Activated naive CD8-positive, alpha-beta T cell treated with anti-CD3 and anti-CD28 coated beads, Interleukin-2, amount 10 ng/mL, durations not matched to agents 7 days and 5 days (primary cell): ENCODE results near the gene MOSMO. TPM values are rescaled to one million over a fixed set of nuclear protein-coding genes. Genes with fewer than 3 reads are reported as not detected.
"Not testable (repeated sequence)": the region's sequence is repeated elsewhere in the genome, so short reads cannot be mapped to it uniquely, and the experiment has no call there.

Experiments used
- ATAC-seq: fragments of 150-1000 bp; cut with Tn5 transposase; one replicate; pipeline ENCODE4 v1.10.0; 2021; ENCODE audit warnings: low read depth, moderate library complexity
- POLR2A ChIA-PET: fragments of 350-600 bp; sonication (Branson Sonifier 250); formaldehyde crosslinking; loops from one replicate; lab custom pipeline; 2021; ENCODE audit warnings: antibody characterized with exemption; lab: Charles Lee
- DNase-seq: peaks from one replicate; pipeline ENCODE4 v3.0.0; 2021
- H3K27ac Mint-ChIP-seq: one replicate; pipeline ENCODE4 v1.8.0; 2022; ENCODE audit warnings: mild to moderate bottlenecking, mixed read lengths
- H3K27me3 Mint-ChIP-seq: one replicate; pipeline ENCODE4 v1.8.0; 2022; ENCODE audit warnings: mild to moderate bottlenecking, moderate library complexity, mixed read lengths
- H3K36me3 Mint-ChIP-seq: one replicate; pipeline ENCODE4 v1.8.0; 2021; ENCODE audit warnings: mild to moderate bottlenecking, mixed read lengths
- H3K4me1 Mint-ChIP-seq: one replicate; pipeline ENCODE4 v1.8.0; 2021; ENCODE audit warnings: mixed read lengths
- H3K4me3 Mint-ChIP-seq: one replicate; pipeline ENCODE4 v1.8.0; 2022; ENCODE audit warnings: mild to moderate bottlenecking, moderate library complexity, mixed read lengths
- H3K9me3 Mint-ChIP-seq: one replicate; pipeline ENCODE4 v1.8.0; 2021; ENCODE audit warnings: mixed read lengths
- total RNA-seq, 2 experiments: library from RNA; stranded (reverse); gene quantifications; one replicate each; pipeline ENCODE4 v1.2.3, GENCODE V29; 2021

MOSMO gene
- total RNA-seq, 2 experiments from 2014 or later: 11.6 to 14.7 TPM

DNA sequence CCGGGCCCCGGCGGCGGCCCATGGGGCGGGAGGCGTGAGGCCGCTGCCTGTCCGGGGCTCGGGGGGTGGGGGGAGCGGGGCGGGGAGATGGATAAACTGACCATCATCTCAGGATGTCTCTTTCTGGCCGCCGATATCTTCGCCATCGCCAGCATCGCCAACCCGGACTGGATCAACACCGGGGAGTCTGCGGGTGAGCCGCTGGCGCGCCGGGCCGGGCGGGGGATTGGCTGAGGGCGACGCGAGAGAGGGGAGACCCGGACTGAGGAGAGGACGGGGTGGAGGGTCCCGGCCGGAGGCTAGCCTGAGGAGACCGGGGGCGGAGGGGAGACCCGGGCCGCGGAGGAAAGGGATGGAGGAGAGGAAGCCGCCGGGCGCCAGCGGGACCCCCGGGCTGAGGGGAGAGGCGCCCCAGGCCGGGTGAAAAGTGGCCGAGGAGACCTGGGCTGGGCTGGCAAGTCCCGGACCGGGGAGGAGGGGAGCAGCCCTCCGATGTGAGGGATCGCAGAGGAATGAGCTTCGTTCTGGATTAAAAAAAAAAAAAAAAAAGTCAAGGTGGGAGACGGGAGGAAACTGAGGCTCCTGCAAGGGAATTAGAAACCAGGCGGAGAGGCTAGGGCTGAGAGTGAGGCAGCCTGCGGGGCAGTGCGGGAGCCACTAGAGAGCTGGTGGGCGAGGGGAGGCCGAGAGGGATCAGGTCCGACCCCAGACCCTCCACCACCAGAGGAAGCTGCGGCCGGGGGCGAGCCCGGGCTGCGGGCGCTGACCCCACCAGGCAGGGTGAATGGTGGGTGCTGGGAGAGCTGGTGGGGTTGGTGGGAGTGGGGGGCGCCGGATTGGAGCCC lies 526 bp downstream of the MOSMO start:
- Mint-ChIP-seq H3K36me3 (peaks cover 2% of the 10 kb centered on the region), H3K27ac (peak overlapping the region; percentile 73), H3K27me3 (no peaks in the 10 kb centered on the region), H3K4me1 (peaks cover 21% of the 10 kb centered on the region), H3K9me3 (no peaks in the 10 kb centered on the region), H3K4me3 (peak overlapping the region; percentile 88)
- peak; percentile 59 for DNase-seq
- ATAC-seq: peak; percentile 37
- POLR2A ChIA-PET: interaction anchor here (0.7 to 1.6 kb wide), 5 partner anchors 10 to 182 kb away, joined by 3 to 7 read pairs (median 5); no protein-coding TSS in a partner anchor

DNA sequence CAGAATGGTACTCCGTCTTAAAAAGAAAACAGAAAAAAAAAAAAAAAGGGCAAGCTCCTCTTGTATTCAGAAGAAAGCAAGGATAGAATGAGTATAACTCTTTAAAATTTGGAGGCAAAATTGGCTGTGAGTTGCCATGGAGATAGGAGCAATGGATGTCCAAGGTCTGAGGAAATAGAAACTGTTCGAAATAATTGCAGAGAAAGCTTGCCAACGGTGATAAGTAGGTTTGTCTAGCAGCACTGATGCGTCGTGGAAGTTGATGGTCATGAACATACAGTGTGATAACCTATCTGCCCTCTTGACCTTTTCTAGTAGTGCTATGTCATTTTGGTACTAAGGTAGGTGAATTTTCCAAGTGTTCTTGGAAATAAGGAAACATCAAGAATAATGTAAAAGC lies 3.0 kb downstream of the MOSMO start:
- no peak for DNase-seq
- Mint-ChIP-seq H3K4me3 (no peak overlapping the region), H3K27me3 (no peaks in the 10 kb centered on the region), H3K4me1 (peaks cover 28% of the 10 kb centered on the region), H3K27ac (no peak overlapping the region), H3K36me3 (peaks cover 2% of the 10 kb centered on the region), H3K9me3 (no peaks in the 10 kb centered on the region)
- POLR2A ChIA-PET: interaction anchor here (0.6 to 0.7 kb wide), 2 partner anchors 20 to 154 kb away, joined by 3 to 4 read pairs; no protein-coding TSS in a partner anchor
- no peak for ATAC-seq

DNA sequence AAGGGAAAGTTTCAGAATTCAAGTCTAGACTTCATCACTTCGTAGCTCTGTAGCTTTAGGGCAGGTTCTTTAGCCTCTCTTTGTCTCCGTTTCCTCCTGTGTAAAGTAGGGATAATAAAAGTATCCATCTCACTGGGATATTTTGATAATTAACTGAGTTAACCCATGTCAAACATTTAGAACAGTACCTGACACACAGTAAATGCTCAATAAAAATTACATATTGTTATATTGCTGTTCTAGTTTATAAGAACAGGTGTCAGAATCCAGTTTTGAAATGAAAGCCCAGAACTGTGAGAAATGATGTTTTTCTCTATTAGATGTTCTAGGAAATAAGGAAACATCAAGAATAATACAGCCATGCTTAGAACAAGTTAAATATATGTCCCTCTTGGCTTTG lies 4.3 kb downstream of the MOSMO start:
- no peaks in the 10 kb centered on the region for H3K9me3 Mint-ChIP-seq
- POLR2A ChIA-PET: no interaction called here
- H3K27ac Mint-ChIP-seq: no peak overlapping the region
- ATAC-seq (no peak), DNase-seq (no peak)
- H3K4me1 Mint-ChIP-seq: peaks cover 24% of the 10 kb centered on the region
- H3K27me3 Mint-ChIP-seq: no peaks in the 10 kb centered on the region
- no peaks in the 10 kb centered on the region for H3K36me3 Mint-ChIP-seq
- no peak overlapping the region for H3K4me3 Mint-ChIP-seq

DNA sequence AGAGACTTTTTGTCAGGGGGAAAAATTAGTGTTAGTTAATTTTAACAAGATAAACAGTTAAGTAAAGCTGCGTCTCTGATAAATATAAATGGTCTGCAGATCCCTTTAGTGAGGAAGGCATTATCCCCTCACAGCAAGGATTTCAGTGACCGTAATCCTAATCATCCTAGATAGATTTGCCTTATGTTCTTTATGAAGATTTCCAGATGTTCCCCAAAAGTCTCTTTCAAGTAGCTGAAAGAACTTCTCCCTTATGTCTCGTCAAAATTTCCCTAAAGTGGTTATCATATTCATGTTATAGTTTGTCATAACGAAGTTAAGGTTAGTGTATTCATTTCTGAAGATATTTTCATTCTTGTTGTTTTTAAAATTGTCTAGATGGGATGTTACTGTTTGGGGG lies 5.6 kb downstream of the MOSMO start:
- Mint-ChIP-seq H3K27ac (no peak overlapping the region), H3K4me3 (no peak overlapping the region), H3K36me3 (no peaks in the 10 kb centered on the region), H3K27me3 (no peaks in the 10 kb centered on the region), H3K9me3 (no peaks in the 10 kb centered on the region), H3K4me1 (peaks cover 22% of the 10 kb centered on the region)
- DNase-seq (no peak), ATAC-seq (no peak)
- POLR2A ChIA-PET: interaction anchor here (0.6 to 0.7 kb wide), 3 partner anchors 64 to 307 kb away, joined by 3 read pairs; no protein-coding TSS in a partner anchor

DNA sequence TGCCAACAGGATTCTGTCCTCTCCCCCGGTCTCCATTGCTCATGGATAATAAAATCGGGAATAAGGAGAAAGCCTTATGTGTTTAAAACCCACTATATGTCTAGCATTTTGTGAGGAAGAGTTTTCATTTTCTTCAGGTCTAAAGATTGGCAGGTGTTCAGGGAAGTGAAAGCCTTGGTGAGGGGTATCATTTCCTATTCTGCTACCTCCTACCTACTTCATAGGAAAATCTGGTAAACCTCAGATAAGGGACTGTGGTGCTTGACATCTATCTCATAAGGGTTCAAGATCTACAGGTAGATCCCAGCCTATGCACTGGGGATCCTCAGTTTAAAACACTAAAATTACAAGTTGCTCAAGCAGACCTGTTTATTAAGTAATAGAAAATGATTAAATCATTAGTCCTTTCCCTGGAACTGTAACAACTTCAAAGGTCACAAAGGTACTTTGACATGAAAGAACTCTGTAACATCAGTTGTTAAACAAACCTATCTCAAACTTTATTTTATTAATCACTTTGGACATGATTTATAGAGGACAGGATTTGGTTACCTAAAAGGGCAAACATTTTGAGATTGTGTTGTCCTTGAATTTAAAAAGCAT lies 6.5 kb downstream of the MOSMO start:
- POLR2A ChIA-PET: no interaction called here
- Mint-ChIP-seq H3K4me1 (peaks cover 24% of the 10 kb centered on the region), H3K27me3 (no peaks in the 10 kb centered on the region), H3K4me3 (no peak overlapping the region), H3K27ac (no peak overlapping the region), H3K9me3 (no peaks in the 10 kb centered on the region), H3K36me3 (no peaks in the 10 kb centered on the region)
- no peak for ATAC-seq
- DNase-seq: no peak

DNA sequence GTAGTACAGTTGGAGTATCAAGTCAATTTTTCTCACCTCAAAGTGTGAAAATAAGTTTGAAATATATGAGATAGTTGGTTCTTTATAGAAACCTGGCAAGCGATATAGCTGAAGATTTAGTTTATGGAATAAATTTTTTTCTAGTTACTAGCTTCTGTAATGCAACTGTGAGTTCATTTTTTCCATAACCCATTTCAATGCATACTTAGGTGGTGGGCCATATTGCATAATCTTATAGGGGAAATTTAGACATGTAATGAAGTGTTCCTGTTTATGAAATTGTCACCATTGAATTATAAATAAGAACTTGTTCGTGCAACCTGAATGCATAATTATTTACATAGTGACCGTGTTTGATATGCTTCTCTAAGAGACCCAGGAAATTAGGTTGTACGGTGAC lies 9.0 kb downstream of the MOSMO start:
- no peak overlapping the region for H3K4me3 Mint-ChIP-seq
- POLR2A ChIA-PET: no interaction called here
- H3K36me3 Mint-ChIP-seq: no peaks in the 10 kb centered on the region

DNA sequence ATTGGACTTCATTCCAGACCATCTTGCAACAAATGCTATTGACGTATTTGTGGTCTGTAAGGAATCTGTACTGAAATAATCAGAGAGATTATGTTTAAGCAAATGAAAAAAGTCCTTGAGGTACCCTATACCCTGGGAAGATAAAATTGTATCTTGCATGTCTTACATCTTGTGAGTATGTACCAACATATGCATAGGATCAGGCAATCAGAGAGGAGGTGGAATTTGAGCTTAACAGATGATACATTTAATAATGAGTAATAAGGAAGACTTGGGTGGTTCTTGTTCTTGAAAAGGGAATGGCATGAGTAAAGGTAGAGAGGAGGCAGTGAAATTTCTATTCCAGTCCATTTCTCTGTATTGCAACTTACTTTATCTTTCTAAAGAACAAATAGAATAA lies 10.6 kb downstream of the MOSMO start:
- no peak for ATAC-seq
- Mint-ChIP-seq H3K36me3 (no peaks in the 10 kb centered on the region), H3K9me3 (no peaks in the 10 kb centered on the region), H3K27me3 (no peaks in the 10 kb centered on the region), H3K27ac (no peak overlapping the region), H3K4me3 (no peak overlapping the region), H3K4me1 (peaks cover 14% of the 10 kb centered on the region)
- POLR2A ChIA-PET: no interaction called here
- DNase-seq: no peak

More for the DNA sequence above, 9.0 kb downstream of the MOSMO start:
- no peak for DNase-seq
- peaks cover 16% of the 10 kb centered on the region for H3K4me1 Mint-ChIP-seq
- no peaks in the 10 kb centered on the region for H3K9me3 Mint-ChIP-seq
- no peak overlapping the region for H3K27ac Mint-ChIP-seq
- H3K27me3 Mint-ChIP-seq: no peaks in the 10 kb centered on the region
- no peak for ATAC-seq

DNA sequence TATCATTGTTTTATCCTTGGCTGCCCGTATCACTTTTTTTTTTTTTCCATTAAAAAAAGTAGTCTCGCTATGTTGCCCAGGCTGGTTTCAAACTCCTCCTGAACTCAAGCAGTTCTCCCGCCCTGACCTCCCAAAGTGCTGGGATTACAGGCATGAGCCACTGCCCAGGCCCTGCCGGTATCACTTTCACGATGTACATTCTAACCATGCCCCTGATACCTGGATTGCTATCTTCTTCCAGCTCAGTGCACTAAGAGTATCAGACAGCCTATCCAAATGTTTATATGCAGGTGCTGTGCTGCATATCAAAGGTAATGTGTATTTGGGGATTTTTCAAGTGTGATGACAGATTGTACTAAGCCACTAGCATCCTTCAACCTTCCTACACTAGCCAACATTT lies 14.2 kb downstream of the MOSMO start:
- Mint-ChIP-seq H3K4me3 (no peak overlapping the region), H3K9me3 (no peaks in the 10 kb centered on the region), H3K27ac (no peak overlapping the region), H3K4me1 (peaks cover 8% of the 10 kb centered on the region), H3K36me3 (no peaks in the 10 kb centered on the region), H3K27me3 (no peaks in the 10 kb centered on the region)
- DNase-seq (no peak), ATAC-seq (no peak)
- POLR2A ChIA-PET: no interaction called here

DNA sequence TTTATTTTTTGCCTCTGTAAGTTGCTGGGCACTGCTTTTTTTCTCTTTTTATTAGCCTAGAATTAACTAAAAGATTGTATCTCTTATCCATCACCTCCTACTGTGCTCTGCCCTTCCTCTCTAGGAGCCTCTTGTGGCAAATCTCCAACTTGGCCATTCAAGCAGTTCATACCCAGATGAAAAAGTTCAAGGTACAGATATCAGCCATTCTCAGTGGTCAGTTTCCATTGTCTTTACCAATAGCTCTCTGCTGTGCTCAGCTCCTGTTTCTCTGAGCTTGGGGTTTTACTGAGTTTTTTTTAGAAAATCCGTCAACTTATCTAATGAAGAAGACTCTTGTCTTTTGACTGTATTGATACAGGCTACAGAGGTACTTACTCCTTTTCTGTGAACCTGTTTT lies 15.6 kb downstream of the MOSMO start:
- POLR2A ChIA-PET: no interaction called here
- no peak for ATAC-seq
- H3K4me1 Mint-ChIP-seq: peaks cover 8% of the 10 kb centered on the region

DNA sequence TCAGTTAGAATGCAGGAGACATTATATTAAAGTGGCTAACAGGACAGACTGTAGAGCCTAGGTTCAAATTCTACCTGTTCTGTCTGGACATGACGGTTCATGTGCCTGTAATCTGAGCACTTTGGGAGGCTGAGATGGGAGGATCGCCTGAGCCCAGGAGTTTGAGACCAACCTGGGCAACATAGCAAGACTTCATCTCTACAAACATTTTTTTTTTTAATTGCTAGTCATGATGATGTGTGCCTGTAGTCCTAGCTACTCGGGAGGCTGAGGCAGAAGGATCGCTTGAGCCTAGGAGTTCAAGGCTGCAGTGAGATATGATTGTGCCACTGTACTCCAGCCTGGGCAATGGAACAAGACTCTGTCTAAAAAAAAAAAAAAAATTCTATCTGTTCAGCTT lies 16.9 kb downstream of the MOSMO start:
- H3K4me1 Mint-ChIP-seq, POLR2A ChIA-PET, H3K27ac Mint-ChIP-seq, H3K36me3 Mint-ChIP-seq, H3K4me3 Mint-ChIP-seq, H3K9me3 Mint-ChIP-seq, ATAC-seq, H3K27me3 Mint-ChIP-seq, DNase-seq: not testable (repeated sequence)

More for the DNA sequence above, 15.6 kb downstream of the MOSMO start:
- peaks cover 1% of the 10 kb centered on the region for H3K36me3 Mint-ChIP-seq
- no peak for DNase-seq
- no peaks in the 10 kb centered on the region for H3K9me3 Mint-ChIP-seq
- no peak overlapping the region for H3K27ac Mint-ChIP-seq
- no peak overlapping the region for H3K4me3 Mint-ChIP-seq
- no peaks in the 10 kb centered on the region for H3K27me3 Mint-ChIP-seq

DNA sequence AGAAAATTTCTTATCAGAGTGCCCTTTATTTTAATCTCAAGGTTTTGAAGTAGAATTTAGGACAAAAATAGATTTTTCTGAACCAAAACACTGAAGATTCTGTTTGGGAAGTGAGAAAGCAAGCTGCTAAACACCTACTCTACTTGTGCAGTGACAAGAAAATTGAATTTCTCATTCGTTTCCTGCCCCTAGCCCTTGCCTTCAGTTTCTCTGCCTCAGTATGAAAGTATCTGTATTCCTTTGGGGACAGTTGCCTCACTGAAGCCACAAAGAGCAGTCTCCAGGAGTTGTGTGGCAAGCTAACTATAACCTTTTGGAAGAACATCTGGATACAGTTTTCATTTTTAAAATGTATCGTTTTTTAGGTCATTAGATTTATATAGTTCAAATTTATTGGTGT lies 19.7 kb downstream of the MOSMO start:
- peaks cover 17% of the 10 kb centered on the region for H3K36me3 Mint-ChIP-seq
- no peak overlapping the region for H3K27ac Mint-ChIP-seq
- H3K4me3 Mint-ChIP-seq: no peak overlapping the region
- ATAC-seq: no peak
- H3K4me1 Mint-ChIP-seq: peaks cover 9% of the 10 kb centered on the region
- H3K9me3 Mint-ChIP-seq: peaks cover 5% of the 10 kb centered on the region
- no peak for DNase-seq
- H3K27me3 Mint-ChIP-seq: no peaks in the 10 kb centered on the region
- POLR2A ChIA-PET: interaction anchor here (0.6 kb wide), 1 partner anchor 192 kb away, joined by 3 read pairs; no protein-coding TSS in a partner anchor

DNA sequence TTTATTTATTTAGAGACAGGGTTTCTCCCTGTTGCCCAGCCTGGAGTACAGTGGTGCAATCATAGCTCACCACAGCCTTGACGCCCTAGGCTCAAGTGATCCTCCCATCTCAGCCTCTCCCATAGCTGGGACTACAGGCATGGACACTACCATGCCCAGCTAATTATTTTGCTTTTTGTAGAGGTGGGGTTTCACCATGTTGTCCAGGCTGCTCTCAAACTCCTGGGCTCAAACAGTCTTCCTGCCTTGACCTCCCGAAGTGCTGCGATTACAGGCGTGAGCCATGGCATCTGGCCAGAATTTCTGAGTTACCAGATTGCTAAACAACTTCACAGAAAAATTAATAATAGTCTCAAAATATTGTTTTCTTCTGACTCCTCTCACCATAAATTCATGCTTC lies 21.7 kb downstream of the MOSMO start:
- H3K27me3 Mint-ChIP-seq: no peaks in the 10 kb centered on the region
- ATAC-seq (no peak), DNase-seq (no peak)
- no peak overlapping the region for H3K27ac Mint-ChIP-seq
- H3K9me3 Mint-ChIP-seq: peaks cover 5% of the 10 kb centered on the region
- POLR2A ChIA-PET: no interaction called here
- no peak overlapping the region for H3K4me3 Mint-ChIP-seq
- peaks cover 19% of the 10 kb centered on the region for H3K36me3 Mint-ChIP-seq
- H3K4me1 Mint-ChIP-seq: peaks cover 9% of the 10 kb centered on the region

DNA sequence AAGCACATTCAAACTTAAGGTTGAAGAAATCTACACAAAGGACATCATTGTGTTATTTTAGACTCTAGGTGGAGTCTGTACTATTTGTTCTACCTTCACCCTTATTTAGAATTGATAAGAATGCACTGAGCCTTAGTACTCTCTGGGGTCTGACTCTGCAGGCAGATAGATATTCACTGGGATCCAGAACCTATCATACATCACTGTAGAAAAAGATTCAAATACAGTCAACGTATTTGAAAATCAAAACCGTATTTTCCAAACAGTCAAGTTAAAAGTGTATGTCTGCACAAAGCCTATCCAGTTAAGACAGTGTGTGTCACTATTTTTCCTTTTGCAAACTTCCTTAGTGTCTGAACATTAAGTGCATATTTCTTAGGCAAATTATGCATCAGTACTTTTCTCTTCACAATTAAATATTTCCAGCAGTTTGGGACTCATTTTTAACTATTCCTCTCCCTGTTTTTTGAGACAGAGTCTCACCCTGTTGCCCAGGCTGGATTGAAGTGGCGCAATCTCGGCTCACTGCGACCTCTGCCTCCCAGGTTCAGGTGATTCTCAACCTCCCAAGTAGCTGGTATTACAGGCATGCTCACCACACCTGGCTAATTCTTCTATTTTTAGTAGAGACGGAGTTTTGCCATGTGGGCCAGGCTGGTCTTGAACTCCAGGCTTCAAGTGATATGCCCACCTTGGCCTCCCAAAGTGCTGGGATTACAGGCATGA lies 22.3 kb downstream of the MOSMO start:
- peaks cover 5% of the 10 kb centered on the region for H3K9me3 Mint-ChIP-seq
- H3K27me3 Mint-ChIP-seq: no peaks in the 10 kb centered on the region
- ATAC-seq (no peak), DNase-seq (no peak)
- H3K4me3 Mint-ChIP-seq: no peak overlapping the region
- H3K27ac Mint-ChIP-seq: no peak overlapping the region
- peaks cover 19% of the 10 kb centered on the region for H3K36me3 Mint-ChIP-seq
- H3K4me1 Mint-ChIP-seq: peaks cover 11% of the 10 kb centered on the region
- POLR2A ChIA-PET: no interaction called here
